ENCODE results near the gene PEAK1. TPM values are rescaled to one million over a fixed set of nuclear protein-coding genes. Genes with fewer than 3 reads are reported as not detected.

Gene PEAK1
- total RNA-seq, 1 donor from 2014 or later, result 10.2 TPM

DNA sequence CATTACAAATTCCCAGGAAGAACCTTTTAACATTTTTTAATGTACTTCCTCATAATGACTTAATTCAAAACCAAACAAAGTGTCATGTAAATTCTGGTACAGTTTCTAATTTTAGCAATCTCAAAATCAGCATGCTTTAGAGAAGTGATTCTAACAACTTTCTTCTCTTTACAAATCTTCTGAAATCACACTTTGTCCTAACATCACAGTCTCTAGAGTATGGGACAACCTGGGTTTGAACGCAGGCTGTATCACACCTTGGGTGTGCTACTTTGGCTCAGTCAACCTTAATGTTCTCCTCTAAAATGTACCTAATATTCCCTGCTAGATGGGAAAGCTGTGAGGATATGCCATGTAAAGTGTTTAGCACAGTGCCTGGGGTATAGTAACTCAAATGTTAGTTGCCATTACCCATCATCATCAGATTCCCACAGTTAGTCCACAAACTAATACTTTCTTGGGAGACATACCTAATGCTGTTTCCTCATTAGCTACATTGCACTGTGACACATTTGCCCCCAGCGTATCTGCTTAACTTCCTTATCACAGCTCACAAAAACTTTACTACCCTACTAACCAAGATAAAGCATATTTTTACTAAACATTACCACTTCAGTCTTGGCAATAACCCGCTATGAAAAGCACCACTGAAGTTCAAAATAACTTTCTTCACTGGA, 352.1 kb downstream of the PEAK1 start:
- no peak for DNase-seq (ENCODE audit: low read depth)
- TF ChIP-seq, protein P1, sequence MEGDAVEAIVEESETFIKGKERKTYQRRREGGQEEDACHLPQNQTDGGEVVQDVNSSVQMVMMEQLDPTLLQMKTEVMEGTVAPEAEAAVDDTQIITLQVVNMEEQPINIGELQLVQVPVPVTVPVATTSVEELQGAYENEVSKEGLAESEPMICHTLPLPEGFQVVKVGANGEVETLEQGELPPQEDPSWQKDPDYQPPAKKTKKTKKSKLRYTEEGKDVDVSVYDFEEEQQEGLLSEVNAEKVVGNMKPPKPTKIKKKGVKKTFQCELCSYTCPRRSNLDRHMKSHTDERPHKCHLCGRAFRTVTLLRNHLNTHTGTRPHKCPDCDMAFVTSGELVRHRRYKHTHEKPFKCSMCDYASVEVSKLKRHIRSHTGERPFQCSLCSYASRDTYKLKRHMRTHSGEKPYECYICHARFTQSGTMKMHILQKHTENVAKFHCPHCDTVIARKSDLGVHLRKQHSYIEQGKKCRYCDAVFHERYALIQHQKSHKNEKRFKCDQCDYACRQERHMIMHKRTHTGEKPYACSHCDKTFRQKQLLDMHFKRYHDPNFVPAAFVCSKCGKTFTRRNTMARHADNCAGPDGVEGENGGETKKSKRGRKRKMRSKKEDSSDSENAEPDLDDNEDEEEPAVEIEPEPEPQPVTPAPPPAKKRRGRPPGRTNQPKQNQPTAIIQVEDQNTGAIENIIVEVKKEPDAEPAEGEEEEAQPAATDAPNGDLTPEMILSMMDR (IDR thresholded peaks at IDR 0.05; ENCODE audit: insufficient read depth, low read length, poor library complexity, severe bottlenecking), result no peak
- H3K36me3 ChIP-seq (ENCODE audit: control insufficient read depth, insufficient read depth, low read length), result no peaks in the 10 kb centered on the region
- no peak overlapping the region for H3K4me3 ChIP-seq (ENCODE audit: low read depth, low read length)
- H3K27me3 ChIP-seq (ENCODE audit: control insufficient read depth, insufficient read depth, low read length), result no peaks in the 10 kb centered on the region

DNA sequence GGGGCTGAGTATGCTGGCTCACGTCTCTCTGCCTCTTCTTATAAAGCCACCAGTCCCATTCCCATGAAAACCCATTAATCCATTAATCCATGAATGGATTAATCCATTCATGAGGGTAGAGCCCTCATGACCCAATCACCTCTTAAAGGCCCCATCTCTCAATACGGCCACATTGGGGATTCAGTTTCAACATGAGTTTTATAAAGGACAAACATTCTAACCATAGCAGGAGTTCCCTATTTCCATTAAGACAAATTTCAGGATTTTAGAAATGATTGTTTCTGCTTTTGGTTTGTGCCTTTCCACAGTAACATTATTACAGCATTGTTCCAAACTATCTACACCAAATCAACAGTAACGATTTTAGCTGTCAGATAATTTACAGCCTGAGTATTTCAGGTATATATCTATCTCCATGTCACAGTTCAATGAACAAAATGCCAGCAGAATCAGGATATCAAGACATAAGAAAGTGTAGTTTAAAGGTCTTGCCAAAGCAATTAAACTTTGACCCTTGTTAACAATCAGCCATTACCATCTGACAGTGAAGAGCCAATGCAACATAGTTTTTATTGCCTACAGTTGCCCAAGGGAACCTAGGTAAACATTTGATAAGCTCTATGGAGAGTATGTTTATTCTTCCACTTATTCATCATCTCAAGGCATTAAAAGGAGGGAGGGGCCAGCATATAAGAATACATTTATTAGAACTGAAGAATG, 352.8 kb downstream of the PEAK1 start:
- TF ChIP-seq, protein P1 (IDR thresholded peaks at IDR 0.05; ENCODE audit: insufficient read depth, low read length, poor library complexity, severe bottlenecking), result no peak
- Histone ChIP-seq H3K27me3 (ENCODE audit: control insufficient read depth, insufficient read depth, low read length) (no peaks in the 10 kb centered on the region), H3K4me3 (ENCODE audit: low read depth, low read length) (no peak overlapping the region), H3K36me3 (ENCODE audit: control insufficient read depth, insufficient read depth, low read length) (no peaks in the 10 kb centered on the region)
- no peak for DNase-seq (ENCODE audit: low read depth)

DNA sequence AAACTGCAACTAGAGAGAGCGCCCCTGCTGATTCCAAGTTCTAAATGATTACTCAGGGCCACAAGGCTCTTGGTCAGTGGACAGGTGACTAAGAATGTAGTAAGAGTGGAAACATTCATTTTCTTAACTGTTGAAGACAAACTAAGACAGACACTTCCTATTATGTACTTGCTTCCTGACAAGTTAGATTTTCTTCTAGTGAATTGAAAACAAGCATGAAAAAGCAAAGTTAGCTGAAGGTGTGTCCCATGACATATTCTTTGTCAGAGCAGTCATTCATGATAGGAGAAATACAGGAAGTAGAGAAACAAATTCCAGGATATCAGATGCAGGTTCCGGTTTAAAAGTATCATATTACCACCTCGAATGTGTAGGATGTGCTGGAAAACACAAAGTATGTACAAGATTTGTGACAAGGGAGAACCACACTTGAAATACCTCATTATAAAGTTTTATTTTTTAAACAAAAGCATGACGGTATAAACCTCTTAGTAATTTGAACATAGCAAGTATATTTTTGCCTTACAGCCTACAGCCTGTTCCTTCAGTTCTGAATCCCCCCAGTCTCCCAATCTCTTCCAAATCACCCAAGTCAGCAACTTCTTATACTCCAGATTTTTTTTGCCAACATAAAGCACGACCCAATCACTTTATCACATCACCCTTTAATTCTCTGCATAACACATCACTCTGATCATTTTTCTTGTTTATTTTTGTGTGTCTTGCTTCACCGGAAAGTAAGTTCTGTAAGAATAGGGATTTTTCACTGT, 355.2 kb downstream of the PEAK1 start:
- H3K4me3 ChIP-seq (ENCODE audit: low read depth, low read length), result no peak overlapping the region
- TF ChIP-seq, protein P1 (IDR thresholded peaks at IDR 0.05; ENCODE audit: insufficient read depth, low read length, poor library complexity, severe bottlenecking), result no peak
- H3K27me3 ChIP-seq (ENCODE audit: control insufficient read depth, insufficient read depth, low read length), result no peaks in the 10 kb centered on the region
- peak; percentile 74 for DNase-seq (ENCODE audit: low read depth)
- H3K36me3 ChIP-seq (ENCODE audit: control insufficient read depth, insufficient read depth, low read length), result no peaks in the 10 kb centered on the region

DNA sequence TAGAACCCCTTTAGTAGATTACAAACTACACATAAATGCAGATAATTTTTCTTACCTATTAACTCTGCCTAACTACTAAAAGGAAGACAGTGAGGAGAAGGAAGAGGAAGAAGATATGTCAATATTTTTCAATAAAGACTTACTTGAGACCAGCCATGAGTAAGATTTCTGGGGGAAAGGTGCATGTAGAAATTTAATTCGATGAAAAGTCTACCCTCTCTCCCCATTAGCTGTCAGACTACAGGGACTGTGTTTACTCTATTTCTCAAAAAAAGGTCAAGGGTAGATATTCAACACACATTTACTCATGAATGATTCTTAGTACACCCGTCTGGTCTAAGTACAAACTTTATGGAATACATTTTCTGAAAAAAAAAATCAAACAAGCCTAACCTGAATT, 355.8 kb downstream of the PEAK1 start:
- Histone ChIP-seq H3K4me3 (ENCODE audit: low read depth, low read length) (no peak overlapping the region), H3K27me3 (ENCODE audit: control insufficient read depth, insufficient read depth, low read length) (no peaks in the 10 kb centered on the region), H3K36me3 (ENCODE audit: control insufficient read depth, insufficient read depth, low read length) (no peaks in the 10 kb centered on the region)
- DNase-seq (ENCODE audit: low read depth), result no peak
- TF ChIP-seq, protein P1 (IDR thresholded peaks at IDR 0.05; ENCODE audit: insufficient read depth, low read length, poor library complexity, severe bottlenecking), result no peak

DNA sequence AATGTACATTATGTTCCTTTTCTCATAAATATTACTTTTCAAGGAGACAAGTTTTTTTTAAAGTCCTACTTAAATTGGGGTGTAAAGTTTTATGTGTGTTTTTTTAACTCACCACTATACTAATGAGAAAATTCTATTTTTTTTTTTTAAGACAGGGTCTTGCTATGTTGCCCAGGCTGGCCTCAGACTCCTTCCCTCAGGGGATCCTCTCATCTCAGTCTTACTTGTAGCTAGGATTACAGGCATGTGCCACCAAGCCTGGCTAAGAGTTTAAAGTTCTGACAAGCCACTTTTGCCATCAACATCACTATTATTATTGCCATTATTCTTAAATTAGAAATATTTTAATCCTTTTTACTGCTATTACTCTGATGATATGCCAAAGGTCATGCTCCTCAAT, 356.7 kb downstream of the PEAK1 start:
- DNase-seq (ENCODE audit: low read depth), result no peak
- Histone ChIP-seq H3K27me3 (ENCODE audit: control insufficient read depth, insufficient read depth, low read length) (no peaks in the 10 kb centered on the region), H3K4me3 (ENCODE audit: low read depth, low read length) (no peak overlapping the region), H3K36me3 (ENCODE audit: control insufficient read depth, insufficient read depth, low read length) (no peaks in the 10 kb centered on the region)
- TF ChIP-seq, protein P1 (IDR thresholded peaks at IDR 0.05; ENCODE audit: insufficient read depth, low read length, poor library complexity, severe bottlenecking), result no peak

All from kidney epithelial cell (primary cell).